GM12874 (cell line): ENCODE results near the gene KIF23.

Experiments used
- CTCF ChIP-seq: IDR thresholded peaks from 2 replicates; pipeline ENCODE4 v1.5.1; 2011; ENCODE audit warnings: low read depth, mild to moderate bottlenecking, control low read depth, low read length, moderate library complexity; ENCODE audit not compliant: insufficient read depth

The KIF23 gene

DNA sequence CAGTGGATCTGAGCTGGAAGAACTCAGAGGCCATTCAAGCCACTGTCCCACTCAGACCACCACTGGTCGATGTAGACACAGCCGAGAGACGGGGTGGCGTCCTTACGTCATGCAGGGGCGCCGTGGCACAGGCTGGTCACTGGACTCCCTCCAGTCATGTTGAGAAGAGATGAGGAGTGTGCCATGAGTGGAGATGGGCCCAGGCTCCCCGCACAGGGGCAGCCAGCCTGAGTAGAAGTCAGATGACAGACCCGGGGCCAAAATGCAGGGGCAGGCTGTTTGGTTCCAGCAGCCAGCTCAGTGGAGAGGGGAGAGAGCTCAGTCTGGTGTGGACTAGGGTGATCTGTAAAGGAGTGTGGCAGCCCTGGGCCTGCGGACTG, 33.4 kb upstream of the KIF23 start:
- TF ChIP-seq CTCF: no peak

GRCh38 chr15:69384626-69385598, 29.2 kb upstream of the KIF23 start:
- TF ChIP-seq CTCF: no peak

GRCh38 chr15:69385831-69386230, 28.3 kb upstream of the KIF23 start:
- no peak for TF ChIP-seq CTCF

GRCh38 chr15:69386284-69386683, 27.9 kb upstream of the KIF23 start:
- TF ChIP-seq CTCF: no peak

DNA sequence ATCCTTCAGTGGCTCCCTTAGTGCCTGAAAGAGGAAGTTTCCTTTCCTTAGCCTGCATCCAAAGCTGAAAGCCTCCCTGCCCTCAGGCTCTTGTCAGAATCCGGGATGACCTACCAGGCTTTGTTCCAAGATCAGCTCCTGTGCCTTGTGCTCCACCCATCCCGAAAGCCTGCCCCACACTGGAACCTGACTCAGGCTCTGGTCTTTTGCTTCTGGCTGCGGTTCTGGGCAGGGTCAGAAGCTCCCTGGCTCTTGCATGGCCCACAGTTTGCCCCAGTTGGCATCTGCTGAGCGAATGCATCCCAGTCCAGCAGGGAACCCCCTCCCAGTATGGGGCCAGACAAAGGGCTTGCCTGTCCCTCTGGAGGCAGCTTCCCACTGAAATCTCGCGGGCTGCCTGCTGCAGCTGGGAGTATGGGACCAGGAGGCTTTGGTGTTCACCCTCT, 25.9 kb upstream of the KIF23 start:
- TF ChIP-seq CTCF: no peak

GRCh38 chr15:69389426-69389825, 24.7 kb upstream of the KIF23 start:
- TF ChIP-seq CTCF: no peak

DNA sequence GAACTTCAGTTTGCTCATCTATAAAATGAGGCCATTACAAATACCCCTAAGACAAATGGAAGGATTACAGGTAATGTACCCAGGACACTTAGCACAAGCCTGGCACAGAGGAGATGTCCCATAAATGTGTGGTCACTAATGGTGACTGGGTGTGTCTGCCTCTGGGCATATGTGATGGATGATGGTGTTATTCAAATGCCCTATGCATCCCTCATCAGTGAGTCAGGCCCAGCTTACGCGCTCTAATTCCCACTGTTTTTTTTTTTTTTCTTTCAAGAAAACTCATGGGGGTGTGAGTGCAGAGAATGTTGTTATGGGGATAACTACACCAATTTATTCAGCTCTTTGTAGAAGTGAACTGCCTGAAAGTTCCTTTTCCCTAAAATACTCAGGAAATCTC, 23.6 kb upstream of the KIF23 start:
- no peak for TF ChIP-seq CTCF
